ENCODE measurements around the gene NLRP3.
A peak's percentile ranks its signal among the peaks of the same experiment; 100 is the strongest.

The NLRP3 gene

GRCh38 chr1:247406014-247406656 is 9.8 kb upstream of the NLRP3 start:
- no peak for DNase-seq (ENCODE audit: low spot score)
- H3K4me1 Mint-ChIP-seq (ENCODE audit: low read depth), result peaks cover 33% of the 10 kb centered on the region
- H3K36me3 Mint-ChIP-seq (ENCODE audit: low read depth), result no peaks in the 10 kb centered on the region
- H3K9me3 Mint-ChIP-seq, result no peaks in the 10 kb centered on the region
- H3K4me3 Mint-ChIP-seq, result no peak overlapping the region
- H3K27ac Mint-ChIP-seq, result no peak overlapping the region
- peaks cover 38% of the 10 kb centered on the region for H3K27me3 Mint-ChIP-seq (ENCODE audit: low read depth)

GRCh38 chr1:247407180-247407616 is 8.8 kb upstream of the NLRP3 start:
- Mint-ChIP-seq H3K9me3 (no peaks in the 10 kb centered on the region), H3K27me3 (ENCODE audit: low read depth) (peaks cover 38% of the 10 kb centered on the region), H3K27ac (peak overlapping the region; percentile 69), H3K4me1 (ENCODE audit: low read depth) (peaks cover 33% of the 10 kb centered on the region), H3K36me3 (ENCODE audit: low read depth) (no peaks in the 10 kb centered on the region), H3K4me3 (peak overlapping the region; percentile 67)
- DNase-seq (ENCODE audit: low spot score), result peak; percentile 69

- no peak for DNase-seq (ENCODE audit: low spot score)
- peaks cover 33% of the 10 kb centered on the region for H3K4me1 Mint-ChIP-seq (ENCODE audit: low read depth)
- peaks cover 36% of the 10 kb centered on the region for H3K27me3 Mint-ChIP-seq (ENCODE audit: low read depth)
- H3K36me3 Mint-ChIP-seq (ENCODE audit: low read depth), result no peaks in the 10 kb centered on the region
- H3K4me3 Mint-ChIP-seq, result peak overlapping the region; percentile 38
- no peak overlapping the region for H3K27ac Mint-ChIP-seq
- no peaks in the 10 kb centered on the region for H3K9me3 Mint-ChIP-seq
These were observed 7.9 kb upstream of the NLRP3 start for GRCh38 chr1:247408100-247408499.

GRCh38 chr1:247409869-247410544 is 6.0 kb upstream of the NLRP3 start:
- Mint-ChIP-seq H3K4me3 (peak overlapping the region; percentile 73), H3K27me3 (ENCODE audit: low read depth) (peaks cover 29% of the 10 kb centered on the region), H3K9me3 (no peaks in the 10 kb centered on the region), H3K27ac (peak overlapping the region; percentile 77), H3K36me3 (ENCODE audit: low read depth) (no peaks in the 10 kb centered on the region), H3K4me1 (ENCODE audit: low read depth) (peaks cover 31% of the 10 kb centered on the region)
- DNase-seq (ENCODE audit: low spot score), result peak; percentile 64

GRCh38 chr1:247411621-247412327 is 4.2 kb upstream of the NLRP3 start:
- peaks cover 35% of the 10 kb centered on the region for H3K27me3 Mint-ChIP-seq (ENCODE audit: low read depth)
- no peak overlapping the region for H3K4me3 Mint-ChIP-seq
- DNase-seq (ENCODE audit: low spot score), result no peak
- H3K9me3 Mint-ChIP-seq, result no peaks in the 10 kb centered on the region
- no peaks in the 10 kb centered on the region for H3K36me3 Mint-ChIP-seq (ENCODE audit: low read depth)
- peaks cover 43% of the 10 kb centered on the region for H3K4me1 Mint-ChIP-seq (ENCODE audit: low read depth)
- H3K27ac Mint-ChIP-seq, result no peak overlapping the region

- Mint-ChIP-seq H3K4me3 (no peak overlapping the region), H3K36me3 (ENCODE audit: low read depth) (no peaks in the 10 kb centered on the region), H3K27me3 (ENCODE audit: low read depth) (peaks cover 36% of the 10 kb centered on the region), H3K9me3 (no peaks in the 10 kb centered on the region), H3K4me1 (ENCODE audit: low read depth) (peaks cover 22% of the 10 kb centered on the region), H3K27ac (no peak overlapping the region)
- DNase-seq (ENCODE audit: low spot score), result no peak
These were observed 1.9 kb downstream of the NLRP3 start for GRCh38 chr1:247417831-247418230.

- DNase-seq (ENCODE audit: low spot score), result no peak
- H3K36me3 Mint-ChIP-seq (ENCODE audit: low read depth), result no peaks in the 10 kb centered on the region
- H3K4me3 Mint-ChIP-seq, result no peak overlapping the region
- peaks cover 30% of the 10 kb centered on the region for H3K27me3 Mint-ChIP-seq (ENCODE audit: low read depth)
- no peak overlapping the region for H3K27ac Mint-ChIP-seq
- peaks cover 22% of the 10 kb centered on the region for H3K4me1 Mint-ChIP-seq (ENCODE audit: low read depth)
- H3K9me3 Mint-ChIP-seq, result no peaks in the 10 kb centered on the region
These were observed 3.4 kb downstream of the NLRP3 start for GRCh38 chr1:247419336-247419735.

- H3K27me3 Mint-ChIP-seq (ENCODE audit: low read depth), result peaks cover 25% of the 10 kb centered on the region
- peaks cover 10% of the 10 kb centered on the region for H3K4me1 Mint-ChIP-seq (ENCODE audit: low read depth)
- H3K9me3 Mint-ChIP-seq, result no peaks in the 10 kb centered on the region
- H3K36me3 Mint-ChIP-seq (ENCODE audit: low read depth), result no peaks in the 10 kb centered on the region
- no peak overlapping the region for H3K27ac Mint-ChIP-seq
- no peak for DNase-seq (ENCODE audit: low spot score)
- no peak overlapping the region for H3K4me3 Mint-ChIP-seq
These were observed 5.1 kb downstream of the NLRP3 start for GRCh38 chr1:247421074-247421473.

GRCh38 chr1:247429496-247429895 is 13.5 kb downstream of the NLRP3 start:
- no peaks in the 10 kb centered on the region for H3K4me1 Mint-ChIP-seq (ENCODE audit: low read depth)
- no peak overlapping the region for H3K4me3 Mint-ChIP-seq
- no peaks in the 10 kb centered on the region for H3K9me3 Mint-ChIP-seq
- H3K27me3 Mint-ChIP-seq (ENCODE audit: low read depth), result no peaks in the 10 kb centered on the region
- H3K36me3 Mint-ChIP-seq (ENCODE audit: low read depth), result no peaks in the 10 kb centered on the region
- no peak overlapping the region for H3K27ac Mint-ChIP-seq
- DNase-seq (ENCODE audit: low spot score), result no peak

GRCh38 chr1:247430434-247430833 is 14.5 kb downstream of the NLRP3 start:
- H3K27ac Mint-ChIP-seq, result no peak overlapping the region

GRCh38 chr1:247431643-247432042 is 15.7 kb downstream of the NLRP3 start:
- H3K4me1 Mint-ChIP-seq (ENCODE audit: low read depth), result peaks cover 1% of the 10 kb centered on the region
- H3K36me3 Mint-ChIP-seq (ENCODE audit: low read depth), result no peaks in the 10 kb centered on the region
- H3K4me3 Mint-ChIP-seq, result no peak overlapping the region
- no peaks in the 10 kb centered on the region for H3K27me3 Mint-ChIP-seq (ENCODE audit: low read depth)
- no peak overlapping the region for H3K27ac Mint-ChIP-seq
- DNase-seq (ENCODE audit: low spot score), result no peak
- no peaks in the 10 kb centered on the region for H3K9me3 Mint-ChIP-seq

More at GRCh38 chr1:247430434-247430833, 14.5 kb downstream of the NLRP3 start:
- H3K4me1 Mint-ChIP-seq (ENCODE audit: low read depth), result peaks cover 1% of the 10 kb centered on the region
- no peaks in the 10 kb centered on the region for H3K9me3 Mint-ChIP-seq
- no peaks in the 10 kb centered on the region for H3K27me3 Mint-ChIP-seq (ENCODE audit: low read depth)
- DNase-seq (ENCODE audit: low spot score), result no peak
- H3K36me3 Mint-ChIP-seq (ENCODE audit: low read depth), result no peaks in the 10 kb centered on the region
- no peak overlapping the region for H3K4me3 Mint-ChIP-seq

- Mint-ChIP-seq H3K4me1 (ENCODE audit: low read depth) (peaks cover 1% of the 10 kb centered on the region), H3K27ac (no peak overlapping the region), H3K4me3 (no peak overlapping the region), H3K36me3 (ENCODE audit: low read depth) (no peaks in the 10 kb centered on the region), H3K9me3 (no peaks in the 10 kb centered on the region), H3K27me3 (ENCODE audit: low read depth) (no peaks in the 10 kb centered on the region)
- no peak for DNase-seq (ENCODE audit: low spot score)
These were observed 18.0 kb downstream of the NLRP3 start for GRCh38 chr1:247434005-247434404.

- DNase-seq (ENCODE audit: low spot score), result no peak
- Mint-ChIP-seq H3K27me3 (ENCODE audit: low read depth) (no peaks in the 10 kb centered on the region), H3K4me3 (no peak overlapping the region), H3K36me3 (ENCODE audit: low read depth) (no peaks in the 10 kb centered on the region), H3K9me3 (no peaks in the 10 kb centered on the region), H3K4me1 (ENCODE audit: low read depth) (peaks cover 1% of the 10 kb centered on the region), H3K27ac (no peak overlapping the region)
These were observed 19.2 kb downstream of the NLRP3 start for GRCh38 chr1:247435030-247435758.

- DNase-seq (ENCODE audit: low spot score), result no peak
- Mint-ChIP-seq H3K27me3 (ENCODE audit: low read depth) (no peaks in the 10 kb centered on the region), H3K9me3 (no peaks in the 10 kb centered on the region), H3K36me3 (ENCODE audit: low read depth) (no peaks in the 10 kb centered on the region), H3K4me1 (ENCODE audit: low read depth) (peaks cover 1% of the 10 kb centered on the region), H3K27ac (no peak overlapping the region), H3K4me3 (no peak overlapping the region)
These were observed 19.8 kb downstream of the NLRP3 start for GRCh38 chr1:247435759-247436147.
